ENCODE data around the gene CCDC196.

CCDC196 gene

DNA sequence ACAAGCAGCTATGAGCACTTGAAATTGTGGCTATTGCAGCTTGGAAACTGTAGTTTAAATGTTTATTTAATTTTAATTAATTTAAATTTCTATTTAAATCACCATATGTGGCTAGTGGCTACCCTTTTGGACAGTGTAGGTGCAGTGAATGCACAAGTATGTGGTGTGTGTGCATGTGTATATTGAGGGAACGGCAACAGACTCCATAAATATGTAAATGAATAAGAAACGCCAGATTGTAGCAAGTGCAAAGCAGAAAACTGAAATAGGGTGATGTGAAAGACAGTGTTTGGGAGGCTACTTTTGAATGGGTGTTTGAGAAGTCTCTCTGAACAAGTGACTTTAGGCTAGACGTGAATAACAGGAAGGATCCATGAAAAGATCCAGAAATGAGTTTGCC lies 32.7 kb upstream of the CCDC196 start:
- DNase-seq (ENCODE audit: low read depth): no peak
- TF ChIP-seq CTCF (IDR thresholded peaks at IDR 0.05; ENCODE audit: insufficient read depth, low read depth, low read length, missing control alignments): no peak
- no peak overlapping the region for H3K4me3 ChIP-seq (ENCODE audit: low read length)

DNA sequence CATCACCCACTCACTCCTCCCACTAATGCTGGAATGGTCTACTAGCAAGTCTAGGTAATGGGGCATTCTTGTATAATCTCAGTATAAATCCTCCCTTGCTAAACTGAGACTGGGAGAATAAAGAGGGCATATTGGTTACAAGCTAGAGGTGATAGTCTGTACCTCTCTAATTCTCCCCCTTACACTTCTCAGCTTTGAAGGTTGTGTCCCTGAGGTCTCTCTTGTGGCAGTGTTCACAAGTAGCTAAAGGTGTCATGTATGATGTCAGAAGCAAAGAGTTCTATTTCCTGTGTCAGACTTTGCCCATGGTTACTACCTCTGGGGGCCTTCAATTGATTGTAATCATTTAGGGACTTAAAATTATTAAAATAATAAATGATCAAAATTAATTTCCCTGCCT lies 26.6 kb upstream of the CCDC196 start:
- no peak overlapping the region for H3K4me3 ChIP-seq (ENCODE audit: low read length)
- no peak for DNase-seq (ENCODE audit: low read depth)
- no peak for TF ChIP-seq CTCF (IDR thresholded peaks at IDR 0.05; ENCODE audit: insufficient read depth, low read depth, low read length, missing control alignments)

DNA sequence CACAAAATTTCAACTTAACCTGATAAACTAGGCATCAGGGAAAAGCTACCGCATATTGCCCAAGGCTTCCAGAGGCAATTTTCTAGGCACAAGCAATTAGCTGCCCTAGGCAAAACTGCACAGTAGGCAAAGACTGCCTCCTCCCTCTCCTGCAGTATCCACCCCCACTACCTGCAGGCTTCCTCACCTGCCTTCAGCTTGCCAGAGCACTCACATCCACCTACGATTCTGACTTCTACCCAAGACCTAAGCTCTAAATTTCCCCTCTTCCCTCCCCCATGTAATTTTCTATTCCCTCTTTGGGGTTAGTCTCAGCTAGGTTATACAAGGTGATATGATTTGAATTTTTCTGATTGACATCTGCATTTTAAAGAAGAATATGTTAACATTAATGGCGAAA lies 21.9 kb upstream of the CCDC196 start:
- TF ChIP-seq CTCF (IDR thresholded peaks at IDR 0.05; ENCODE audit: insufficient read depth, low read depth, low read length, missing control alignments): no peak
- H3K4me3 ChIP-seq (ENCODE audit: low read length): no peak overlapping the region
- DNase-seq (ENCODE audit: low read depth): no peak

- no peak for DNase-seq (ENCODE audit: low read depth)
- H3K4me3 ChIP-seq (ENCODE audit: low read length): no peak overlapping the region
- TF ChIP-seq CTCF (IDR thresholded peaks at IDR 0.05; ENCODE audit: insufficient read depth, low read depth, low read length, missing control alignments): no peak
Measured at GRCh38 chr14:66468778-66469367, 17.3 kb upstream of the CCDC196 start.

- DNase-seq (ENCODE audit: low read depth): no peak
- no peak for TF ChIP-seq CTCF (IDR thresholded peaks at IDR 0.05; ENCODE audit: insufficient read depth, low read depth, low read length, missing control alignments)
- H3K4me3 ChIP-seq (ENCODE audit: low read length): no peak overlapping the region
Measured at GRCh38 chr14:66471584-66471983, 14.6 kb upstream of the CCDC196 start.

- no peak for TF ChIP-seq CTCF (IDR thresholded peaks at IDR 0.05; ENCODE audit: insufficient read depth, low read depth, low read length, missing control alignments)
- no peak for DNase-seq (ENCODE audit: low read depth)
- H3K4me3 ChIP-seq (ENCODE audit: low read length): no peak overlapping the region
Measured at GRCh38 chr14:66472251-66472650, 13.9 kb upstream of the CCDC196 start.

DNA sequence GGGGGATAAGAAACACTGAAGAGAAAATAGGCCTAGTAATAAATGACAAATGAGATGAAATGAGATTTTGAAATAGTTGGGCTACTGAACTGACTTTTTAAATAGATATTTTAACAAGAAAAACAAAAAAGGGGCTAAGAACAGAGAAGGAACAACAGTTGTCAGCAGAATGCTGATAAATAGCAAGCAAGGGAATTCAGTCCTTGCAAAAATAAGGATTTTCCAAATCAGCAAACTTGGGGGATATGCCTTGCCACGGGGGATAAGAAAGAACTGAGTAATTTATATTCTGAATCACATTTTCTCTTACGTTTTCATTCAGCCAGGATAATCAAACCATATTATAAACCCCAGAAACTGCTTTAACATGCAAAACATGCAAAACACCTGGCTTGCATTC lies 12.9 kb upstream of the CCDC196 start:
- TF ChIP-seq CTCF (IDR thresholded peaks at IDR 0.05; ENCODE audit: insufficient read depth, low read depth, low read length, missing control alignments): no peak
- no peak overlapping the region for H3K4me3 ChIP-seq (ENCODE audit: low read length)
- no peak for DNase-seq (ENCODE audit: low read depth)
